SK-N-SH (cell line): ENCODE results near the gene METRNL. TPM values are rescaled to one million over a fixed set of nuclear protein-coding genes. Genes with fewer than 3 reads are reported as not detected.
A peak's percentile ranks its signal among the peaks of the same experiment; 100 is the strongest.

Experiments used
- CTCF ChIA-PET: fragments of 300-600, 350-600 bp; formaldehyde crosslinking; extraction: SDS; loops from one replicate; lab custom pipeline; 2021; lab: Yijun Ruan, JAX
- POLR2A ChIA-PET: fragments of 350-600 bp; sonication (Branson Sonifier 250); formaldehyde crosslinking; extraction: SDS; loops from one replicate; lab custom pipeline; 2020; ENCODE audit warnings: antibody characterized with exemption, inconsistent platforms; lab: Yijun Ruan, JAX
- DNase-seq: peaks from one replicate; pipeline ENCODE4 v3.0.0; 2012
- H2AFZ ChIP-seq: fragments of 200-600 bp; sonication (generic); 2 replicates; pipeline ENCODE4 v1.8.1; 2016; ENCODE audit warnings: antibody characterized with exemption, mild to moderate bottlenecking, low read depth
- H3F3A ChIP-seq: fragments of 200-600 bp; sonication (generic); replicated peaks from 2 replicates; pipeline ENCODE3; 2016; ENCODE audit warnings: antibody characterized with exemption, mild to moderate bottlenecking; ENCODE audit not compliant: insufficient read depth
- H3K27ac ChIP-seq, 2 experiments: fragments of 200-500 bp in 1 of 2; fragments of 200-600 bp in 1 of 2; sonication (Bioruptor generic) in 1 of 2; sonication (generic), shearing (Covaris generic) in 1 of 2; 2 replicates each; pipeline versions ENCODE4 v1.5.1 to v1.6.1; 2014 to 2016; ENCODE audit warnings: low read depth in 2 of 2, inconsistent platforms in 1 of 2, low read length in 1 of 2, mild to moderate bottlenecking in 1 of 2, mixed read lengths in 1 of 2
- H3K27me3 ChIP-seq: fragments of 200-600 bp; sonication (generic), shearing (Covaris generic); 2 replicates; pipeline ENCODE4 v1.6.1; 2016; ENCODE audit warnings: mixed run types; ENCODE audit not compliant: insufficient read depth
- H3K36me3 ChIP-seq, 2 experiments: fragments of 200-500 bp in 1 of 2; fragments of 200-600 bp in 1 of 2; sonication (Bioruptor generic) in 1 of 2; sonication (generic) in 1 of 2; replicated peaks in 1 of 2; 2 replicates each; pipeline versions ENCODE3 to v1.5.1; 2014 to 2016; ENCODE audit warnings: low read length in 1 of 2, mild to moderate bottlenecking in 1 of 2; ENCODE audit not compliant: insufficient read depth in 2 of 2, control insufficient read depth in 1 of 2
- H3K4me1 ChIP-seq, 2 experiments: fragments of 200-500 bp in 1 of 2; fragments of 200-600 bp in 1 of 2; sonication (Bioruptor generic) in 1 of 2; sonication (generic), shearing (Covaris generic) in 1 of 2; 2 replicates each; pipeline versions ENCODE4 v1.5.1 to v1.6.1; 2014 to 2016; ENCODE audit warnings: low read depth in 1 of 2, low read length in 1 of 2, mixed run types in 1 of 2; ENCODE audit not compliant: insufficient read depth in 2 of 2, control insufficient read depth in 1 of 2
- H3K4me2 ChIP-seq: fragments of 200-600 bp; sonication (generic), shearing (Covaris generic); 2 replicates; pipeline ENCODE4 v1.6.1; 2017; ENCODE audit warnings: mixed run types
- H3K4me3 ChIP-seq, 2 experiments: fragments of 200-500 bp in 1 of 2; fragments of 200-600 bp in 1 of 2; sonication (Bioruptor generic) in 1 of 2; sonication (generic), shearing (Covaris generic) in 1 of 2; 2 replicates each; pipeline versions ENCODE4 v1.5.1 to v1.8.1; 2014 to 2016; ENCODE audit warnings: low read depth in 2 of 2, inconsistent platforms in 1 of 2, low read length in 1 of 2, mild to moderate bottlenecking in 1 of 2, mixed read lengths in 1 of 2, moderate library complexity in 1 of 2
- H3K79me2 ChIP-seq: fragments of 200-600 bp; sonication (generic); 2 replicates; pipeline ENCODE4 v1.8.1; 2017; ENCODE audit warnings: mild to moderate bottlenecking; ENCODE audit not compliant: insufficient read depth
- H3K9ac ChIP-seq: fragments of 200-600 bp; sonication (generic); 2 replicates; pipeline ENCODE4 v1.6.1; 2017; ENCODE audit warnings: mixed run types
- H3K9me2 ChIP-seq: fragments of 200-600 bp; sonication (generic); 2 replicates; pipeline ENCODE4 v1.6.1; 2017; ENCODE audit warnings: mixed run types
- H3K9me3 ChIP-seq: fragments of 200-600 bp; sonication (generic); 2 replicates; pipeline ENCODE4 v1.6.1; 2017; ENCODE audit warnings: mixed run types, mild to moderate bottlenecking, moderate library complexity
- H4K20me1 ChIP-seq: fragments of 200-600 bp; sonication (generic); 2 replicates; pipeline ENCODE4 v1.6.1; 2017; ENCODE audit warnings: mild to moderate bottlenecking, mixed run types; ENCODE audit not compliant: insufficient read depth
- CTCF ChIP-seq: fragments of 200-600 bp; sonication (generic); IDR thresholded peaks from 2 replicates; pipeline ENCODE4 v1.6.1; 2017; ENCODE audit warnings: antibody characterized with exemption, mild to moderate bottlenecking, moderate library complexity
- FOSL2 ChIP-seq: IDR thresholded peaks from 2 replicates; pipeline ENCODE4 v1.4.0; 2012; ENCODE audit warnings: low read depth, mild to moderate bottlenecking, moderate library complexity, borderline replicate concordance
- MAX ChIP-seq: IDR thresholded peaks from 2 replicates; pipeline ENCODE4 v1.4.0; 2012; ENCODE audit warnings: low read depth
- MXI1 ChIP-seq: IDR thresholded peaks from 2 replicates; pipeline ENCODE4 v1.6.1; 2012; ENCODE audit warnings: mild to moderate bottlenecking, low read depth, low read length, improper control_type of control experiment
- NRF1 ChIP-seq: IDR thresholded peaks from 2 replicates; pipeline ENCODE4 v1.6.1; 2012; ENCODE audit warnings: low read depth, mild to moderate bottlenecking, low read length
- RAD21 ChIP-seq: IDR thresholded peaks from 2 replicates; pipeline ENCODE4 v1.6.1; 2012; ENCODE audit warnings: mild to moderate bottlenecking, low read length
- RFX5 ChIP-seq: IDR thresholded peaks from 2 replicates; pipeline ENCODE4 v1.6.1; 2012; ENCODE audit warnings: mild to moderate bottlenecking, improper control_type of control experiment, low read length
- YY1 ChIP-seq: IDR thresholded peaks from 2 replicates; pipeline ENCODE4 v1.4.0; 2012; ENCODE audit warnings: low read depth, mild to moderate bottlenecking
- WGBS: methylation state at CpG from one replicate; pipeline ENCODE4 v1.1.6; 2017; ENCODE audit warnings: low lambda C conversion rate; 5-methylcytosine and 5-hydroxymethylcytosine counted together
- polyA plus RNA-seq, 3 experiments: library from polyadenylated mRNA; depleted of rRNA; stranded (reverse); fragments of >200 nt; gene quantifications; 2 replicates each; pipeline ENCODE4 v1.2.3, GENCODE V29; 2012

METRNL gene
- polyA plus RNA-seq, 1 of the 3 experiments (the other 2 are of a cell fraction) = 75.5 TPM

GRCh38 chr17:83067071-83067717 lies 12.2 kb upstream of the METRNL start:
- ChIA-PET POLR2A (no interaction called here), CTCF (interaction anchor here (0.8 to 1.4 kb wide), 4 partner anchors 9 to 294 kb away, joined by 3 to 5 read pairs (median 4); no protein-coding TSS in a partner anchor)
- Histone ChIP-seq H3K4me2 (no peak overlapping the region), H3K36me3 (no peaks in the 10 kb centered on the region), H3K79me2 (no peaks in the 10 kb centered on the region), H3K9ac (no peak overlapping the region), H2AFZ (no peak overlapping the region), H3K9me2 (no peaks in the 10 kb centered on the region), H3F3A (no peaks in the 10 kb centered on the region), H3K4me1 (peaks cover 0 to 21% of the 10 kb centered on the region in 2 experiments; a peak in 1 of 4 replicates), H3K9me3 (no peaks in the 10 kb centered on the region), H3K27me3 (no peaks in the 10 kb centered on the region), H4K20me1 (no peaks in the 10 kb centered on the region), H3K27ac (no peak overlapping the region), H3K4me3 (no peak overlapping the region)
- WGBS = 84% methylated on average over 22 of the region's 29 CpGs
- TF ChIP-seq NRF1 (no peak), RAD21 (no peak)
- no peak for DNase-seq

GRCh38 chr17:83067718-83068261 lies 11.6 kb upstream of the METRNL start:
- WGBS = 59% methylated on average over 29 of the region's 29 CpGs
- H3K36me3 ChIP-seq = no peaks in the 10 kb centered on the region
- H3K9me2 ChIP-seq = no peaks in the 10 kb centered on the region
- H3K9ac ChIP-seq = no peak overlapping the region
- no peak overlapping the region for H3K4me3 ChIP-seq
- H3K79me2 ChIP-seq = no peaks in the 10 kb centered on the region
- ChIA-PET CTCF (interaction anchor here (0.7 to 1.4 kb wide), 5 partner anchors 9 to 295 kb away, joined by 3 to 5 read pairs (median 3); no protein-coding TSS in a partner anchor), POLR2A (no interaction called here)
- no peak overlapping the region for H2AFZ ChIP-seq
- no peaks in the 10 kb centered on the region for H4K20me1 ChIP-seq
- H3K9me3 ChIP-seq = no peaks in the 10 kb centered on the region
- TF ChIP-seq RAD21 (no peak), CTCF (peak; percentile 35; the same call in 1 of the 2 replicates)
- peaks cover 0 to 21% of the 10 kb centered on the region in 2 experiments; a peak in 1 of 4 replicates for H3K4me1 ChIP-seq
- peak; percentile 61 for DNase-seq
- H3F3A ChIP-seq = no peaks in the 10 kb centered on the region
- no peak overlapping the region for H3K27ac ChIP-seq
- H3K4me2 ChIP-seq = no peak overlapping the region
- no peaks in the 10 kb centered on the region for H3K27me3 ChIP-seq

- ChIA-PET CTCF (no interaction called here), POLR2A (no interaction called here)
- WGBS = 59% methylated on average over 45 of the region's 58 CpGs
- H3K27ac ChIP-seq = no peak overlapping the region
- TF ChIP-seq MAX (no peak), YY1 (no peak), RAD21 (no peak), MXI1 (no peak), RFX5 (no peak), FOSL2 (no peak)
- no peak overlapping the region for H3K4me3 ChIP-seq
- H3K27me3 ChIP-seq = no peaks in the 10 kb centered on the region
- H4K20me1 ChIP-seq = no peaks in the 10 kb centered on the region
- no peaks in the 10 kb centered on the region for H3K79me2 ChIP-seq
- peaks cover 0 to 21% of the 10 kb centered on the region in 2 experiments; a peak in 1 of 4 replicates for H3K4me1 ChIP-seq
- H3K9me2 ChIP-seq = no peaks in the 10 kb centered on the region
- H3K4me2 ChIP-seq = no peak overlapping the region
- H3K9ac ChIP-seq = no peak overlapping the region
- H2AFZ ChIP-seq = no peak overlapping the region
- no peaks in the 10 kb centered on the region for H3F3A ChIP-seq
- H3K36me3 ChIP-seq = no peaks in the 10 kb centered on the region
- no peaks in the 10 kb centered on the region for H3K9me3 ChIP-seq
- DNase-seq = no peak
These were observed 10.5 kb upstream of the METRNL start for GRCh38 chr17:83068641-83069570.
